ENCODE data around the gene NEU1. TPM values are rescaled to one million over a fixed set of nuclear protein-coding genes. Genes with fewer than 3 reads are reported as not detected.
"Not testable (repeated sequence)": the region's sequence is repeated elsewhere in the genome, so short reads cannot be mapped to it uniquely, and the experiment has no call there.

The NEU1 gene
- polyA plus RNA-seq, 1 donor = 174 TPM

GRCh38 chr6:31875877-31876276, 13.3 kb upstream of the NEU1 start:
- peaks cover 40% of the 10 kb centered on the region for H3K36me3 ChIP-seq (ENCODE audit: control insufficient read depth, insufficient read depth, low read length)
- no peaks in the 10 kb centered on the region for H3K9me3 ChIP-seq (ENCODE audit: control insufficient read depth, low read depth, low read length)
- H3K4me3 ChIP-seq (ENCODE audit: low read length) = no peak overlapping the region
- 95% methylated on average over 3 of the region's 5 CpGs for WGBS (ENCODE audit: insufficient coverage, low lambda C conversion rate)
- H3K4me1 ChIP-seq (ENCODE audit: control insufficient read depth, insufficient read depth, low read length) = peaks cover 22% of the 10 kb centered on the region
- H3K27ac ChIP-seq (ENCODE audit: low read length) = no peak overlapping the region
- no peaks in the 10 kb centered on the region for H3K27me3 ChIP-seq (ENCODE audit: control insufficient read depth, insufficient read depth, low read length)
- no peak for DNase-seq

- peaks cover 38% of the 10 kb centered on the region for H3K36me3 ChIP-seq (ENCODE audit: control insufficient read depth, insufficient read depth, low read length)
- H3K27ac ChIP-seq (ENCODE audit: low read length) = no peak overlapping the region
- H3K4me1 ChIP-seq (ENCODE audit: control insufficient read depth, insufficient read depth, low read length) = peaks cover 22% of the 10 kb centered on the region
- WGBS (ENCODE audit: insufficient coverage, low lambda C conversion rate) = 58% methylated on average over 2 of the region's 5 CpGs
- DNase-seq = no peak
- H3K27me3 ChIP-seq (ENCODE audit: control insufficient read depth, insufficient read depth, low read length) = no peaks in the 10 kb centered on the region
- H3K9me3 ChIP-seq (ENCODE audit: control insufficient read depth, low read depth, low read length) = no peaks in the 10 kb centered on the region
- H3K4me3 ChIP-seq (ENCODE audit: low read length) = no peak overlapping the region
These were observed 12.4 kb upstream of the NEU1 start for GRCh38 chr6:31874836-31875572.

- no CpG with 5 or more reads among the region's 4 CpGs for WGBS (ENCODE audit: insufficient coverage, low lambda C conversion rate)
- DNase-seq = no peak
- Histone ChIP-seq H3K36me3 (ENCODE audit: control insufficient read depth, insufficient read depth, low read length) (peaks cover 39% of the 10 kb centered on the region), H3K4me3 (ENCODE audit: low read length) (no peak overlapping the region), H3K27ac (ENCODE audit: low read length) (no peak overlapping the region), H3K4me1 (ENCODE audit: control insufficient read depth, insufficient read depth, low read length) (peaks cover 16% of the 10 kb centered on the region), H3K9me3 (ENCODE audit: control insufficient read depth, low read depth, low read length) (no peaks in the 10 kb centered on the region), H3K27me3 (ENCODE audit: control insufficient read depth, insufficient read depth, low read length) (no peaks in the 10 kb centered on the region)
These were observed 11.6 kb upstream of the NEU1 start for GRCh38 chr6:31874084-31874670.

GRCh38 chr6:31871046-31871659, 8.5 kb upstream of the NEU1 start:
- Histone ChIP-seq H3K4me3 (ENCODE audit: low read length) (no peak overlapping the region), H3K4me1 (ENCODE audit: control insufficient read depth, insufficient read depth, low read length) (no peaks in the 10 kb centered on the region), H3K27ac (ENCODE audit: low read length) (no peak overlapping the region), H3K36me3 (ENCODE audit: control insufficient read depth, insufficient read depth, low read length) (peaks cover 49% of the 10 kb centered on the region), H3K9me3 (ENCODE audit: control insufficient read depth, low read depth, low read length) (no peaks in the 10 kb centered on the region), H3K27me3 (ENCODE audit: control insufficient read depth, insufficient read depth, low read length) (no peaks in the 10 kb centered on the region)
- DNase-seq = no peak
- WGBS (ENCODE audit: insufficient coverage, low lambda C conversion rate) = 40% methylated on average over 2 of the region's 9 CpGs

- no peaks in the 10 kb centered on the region for H3K9me3 ChIP-seq (ENCODE audit: control insufficient read depth, low read depth, low read length)
- WGBS (ENCODE audit: insufficient coverage, low lambda C conversion rate) = no CpG with 5 or more reads among the region's 16 CpGs
- H3K27ac ChIP-seq (ENCODE audit: low read length) = no peak overlapping the region
- H3K36me3 ChIP-seq (ENCODE audit: control insufficient read depth, insufficient read depth, low read length) = peaks cover 51% of the 10 kb centered on the region
- no peak for DNase-seq
- H3K4me1 ChIP-seq (ENCODE audit: control insufficient read depth, insufficient read depth, low read length) = no peaks in the 10 kb centered on the region
- no peak overlapping the region for H3K4me3 ChIP-seq (ENCODE audit: low read length)
- H3K27me3 ChIP-seq (ENCODE audit: control insufficient read depth, insufficient read depth, low read length) = no peaks in the 10 kb centered on the region
These were observed 7.8 kb upstream of the NEU1 start for GRCh38 chr6:31870385-31870921.

GRCh38 chr6:31869343-31869742, 6.7 kb upstream of the NEU1 start:
- no peaks in the 10 kb centered on the region for H3K27me3 ChIP-seq (ENCODE audit: control insufficient read depth, insufficient read depth, low read length)
- H3K4me1 ChIP-seq (ENCODE audit: control insufficient read depth, insufficient read depth, low read length) = no peaks in the 10 kb centered on the region
- no peak for DNase-seq
- H3K4me3 ChIP-seq (ENCODE audit: low read length) = no peak overlapping the region
- peaks cover 58% of the 10 kb centered on the region for H3K36me3 ChIP-seq (ENCODE audit: control insufficient read depth, insufficient read depth, low read length)
- no peaks in the 10 kb centered on the region for H3K9me3 ChIP-seq (ENCODE audit: control insufficient read depth, low read depth, low read length)
- no CpG with 5 or more reads among the region's 8 CpGs for WGBS (ENCODE audit: insufficient coverage, low lambda C conversion rate)
- H3K27ac ChIP-seq (ENCODE audit: low read length) = no peak overlapping the region

- H3K9me3 ChIP-seq (ENCODE audit: control insufficient read depth, low read depth, low read length); H3K4me3 ChIP-seq (ENCODE audit: low read length); H3K4me1 ChIP-seq (ENCODE audit: control insufficient read depth, insufficient read depth, low read length); H3K27ac ChIP-seq (ENCODE audit: low read length); DNase-seq; H3K27me3 ChIP-seq (ENCODE audit: control insufficient read depth, insufficient read depth, low read length): not testable (repeated sequence)
- peaks cover 55% of the 10 kb centered on the region for H3K36me3 ChIP-seq (ENCODE audit: control insufficient read depth, insufficient read depth, low read length)
- no CpG with 5 or more reads among the region's 1 CpG for WGBS (ENCODE audit: insufficient coverage, low lambda C conversion rate)
These were observed 6.0 kb upstream of the NEU1 start for GRCh38 chr6:31868658-31868971.

GRCh38 chr6:31865205-31866118, 2.8 kb upstream of the NEU1 start:
- no peak overlapping the region for H3K27ac ChIP-seq (ENCODE audit: low read length)
- H3K27me3 ChIP-seq (ENCODE audit: control insufficient read depth, insufficient read depth, low read length) = no peaks in the 10 kb centered on the region
- H3K4me3 ChIP-seq (ENCODE audit: low read length) = no peak overlapping the region
- H3K4me1 ChIP-seq (ENCODE audit: control insufficient read depth, insufficient read depth, low read length) = peaks cover 10% of the 10 kb centered on the region
- H3K36me3 ChIP-seq (ENCODE audit: control insufficient read depth, insufficient read depth, low read length) = peaks cover 46% of the 10 kb centered on the region
- WGBS (ENCODE audit: insufficient coverage, low lambda C conversion rate) = 66% methylated on average over 5 of the region's 21 CpGs
- no peak for DNase-seq
- H3K9me3 ChIP-seq (ENCODE audit: control insufficient read depth, low read depth, low read length) = no peaks in the 10 kb centered on the region

GRCh38 chr6:31864818-31865204, 2.2 kb upstream of the NEU1 start:
- peaks cover 47% of the 10 kb centered on the region for H3K36me3 ChIP-seq (ENCODE audit: control insufficient read depth, insufficient read depth, low read length)
- no CpG with 5 or more reads among the region's 8 CpGs for WGBS (ENCODE audit: insufficient coverage, low lambda C conversion rate)
- DNase-seq = no peak
- no peaks in the 10 kb centered on the region for H3K27me3 ChIP-seq (ENCODE audit: control insufficient read depth, insufficient read depth, low read length)
- H3K27ac ChIP-seq (ENCODE audit: low read length) = no peak overlapping the region
- H3K4me3 ChIP-seq (ENCODE audit: low read length) = no peak overlapping the region
- H3K9me3 ChIP-seq (ENCODE audit: control insufficient read depth, low read depth, low read length) = no peaks in the 10 kb centered on the region
- peaks cover 10% of the 10 kb centered on the region for H3K4me1 ChIP-seq (ENCODE audit: control insufficient read depth, insufficient read depth, low read length)

- Histone ChIP-seq H3K4me1 (ENCODE audit: control insufficient read depth, insufficient read depth, low read length) (peaks cover 15% of the 10 kb centered on the region), H3K4me3 (ENCODE audit: low read length) (peak overlapping the region; percentile 29), H3K27ac (ENCODE audit: low read length) (peak overlapping the region; percentile 56), H3K36me3 (ENCODE audit: control insufficient read depth, insufficient read depth, low read length) (peaks cover 49% of the 10 kb centered on the region)
- no CpG with 5 or more reads among the region's 16 CpGs for WGBS (ENCODE audit: insufficient coverage, low lambda C conversion rate)
- H3K9me3 ChIP-seq (ENCODE audit: control insufficient read depth, low read depth, low read length); DNase-seq; H3K27me3 ChIP-seq (ENCODE audit: control insufficient read depth, insufficient read depth, low read length): not testable (repeated sequence)
These were observed 1.5 kb upstream of the NEU1 start for GRCh38 chr6:31864123-31864562.

Data from large intestine (tissue), 3 donors.